Naive thymus-derived CD8-positive, alpha-beta T cell (primary cell): ENCODE data around the gene STAT2. TPM values are rescaled to one million over a fixed set of nuclear protein-coding genes. Genes with fewer than 3 reads are reported as not detected.
A peak's percentile ranks its signal among the peaks of the same experiment; 100 is the strongest.
"Not testable (repeated sequence)": the region's sequence is repeated elsewhere in the genome, so short reads cannot be mapped to it uniquely, and the experiment has no call there.

Experiments used
- ATAC-seq, 2 donors: fragments of 150-1000 bp; cut with Tn5 transposase in 1 of 2; sonication (Bioruptor Pico), chemical (Tn5 transposase) in 1 of 2; 1 replicate in 1 of 2; 2 replicates in 1 of 2; pipeline ENCODE4 v1.10.0; 2021; ENCODE audit warnings: mild to moderate bottlenecking in 2 of 2, moderate library complexity in 2 of 2
- POLR2A ChIA-PET: fragments of 350-600 bp; sonication (Branson Sonifier 250); formaldehyde crosslinking; loops from one replicate; lab custom pipeline; 2021; ENCODE audit warnings: antibody characterized with exemption; lab: Charles Lee
- DNase-seq, 10 donors: peaks; one replicate each; pipeline versions ENCODE4 v3.0.0 to v3.0.0-alpha.2; 2020 to 2022
- H3K27ac Mint-ChIP-seq, 10 donors: one replicate each; pipeline ENCODE4 v1.8.0; 2020 to 2022; ENCODE audit warnings: mild to moderate bottlenecking in 10 of 10, mixed read lengths in 10 of 10, moderate library complexity in 4 of 10, inconsistent platforms in 1 of 10
- H3K27me3 Mint-ChIP-seq, 5 donors: one replicate each; pipeline ENCODE4 v1.8.0; 2021 to 2022; ENCODE audit warnings: mixed read lengths in 5 of 5
- H3K36me3 Mint-ChIP-seq, 3 donors: one replicate each; pipeline ENCODE4 v1.8.0; 2020 to 2022; ENCODE audit warnings: mixed read lengths in 3 of 3, mild to moderate bottlenecking in 2 of 3, inconsistent platforms in 1 of 3
- H3K4me1 Mint-ChIP-seq, 4 donors: one replicate each; pipeline ENCODE4 v1.8.0; 2021 to 2022; ENCODE audit warnings: mixed read lengths in 4 of 4
- H3K4me3 Mint-ChIP-seq, 10 donors: one replicate each; pipeline ENCODE4 v1.8.0; 2020 to 2022; ENCODE audit warnings: mild to moderate bottlenecking in 10 of 10, mixed read lengths in 10 of 10, moderate library complexity in 6 of 10, inconsistent platforms in 1 of 10
- H3K9me3 Mint-ChIP-seq, 9 donors: one replicate each; pipeline ENCODE4 v1.8.0; 2020 to 2022; ENCODE audit warnings: mixed read lengths in 9 of 9, mild to moderate bottlenecking in 3 of 9, inconsistent platforms in 1 of 9, moderate library complexity in 1 of 9
- polyA plus RNA-seq, 3 donors: library from polyadenylated mRNA; unstranded; fragments of 300-500 nt; fragmentation: Illumina TruSeq; gene quantifications; one replicate each; pipeline ENCODE4 v1.2.3, GENCODE V29; 2021
- total RNA-seq, 8 experiments: library from RNA in 2 of 8; stranded (reverse) in 2 of 8; gene quantifications; one replicate each; pipeline ENCODE4 v1.2.3 and lab custom pipeline; 2021 to 2026

Gene STAT2
- total RNA-seq (100 to 1,000 TPM; 161 to 165 TPM), polyA plus RNA-seq (10 to 100 TPM; 61.7 to 68.1 (median 64.5) TPM), total RNA-seq (lab: John Stamatoyannopoulos, UW) (84.4 to 233 (median 180) reads per million in 6 experiments)

DNA sequence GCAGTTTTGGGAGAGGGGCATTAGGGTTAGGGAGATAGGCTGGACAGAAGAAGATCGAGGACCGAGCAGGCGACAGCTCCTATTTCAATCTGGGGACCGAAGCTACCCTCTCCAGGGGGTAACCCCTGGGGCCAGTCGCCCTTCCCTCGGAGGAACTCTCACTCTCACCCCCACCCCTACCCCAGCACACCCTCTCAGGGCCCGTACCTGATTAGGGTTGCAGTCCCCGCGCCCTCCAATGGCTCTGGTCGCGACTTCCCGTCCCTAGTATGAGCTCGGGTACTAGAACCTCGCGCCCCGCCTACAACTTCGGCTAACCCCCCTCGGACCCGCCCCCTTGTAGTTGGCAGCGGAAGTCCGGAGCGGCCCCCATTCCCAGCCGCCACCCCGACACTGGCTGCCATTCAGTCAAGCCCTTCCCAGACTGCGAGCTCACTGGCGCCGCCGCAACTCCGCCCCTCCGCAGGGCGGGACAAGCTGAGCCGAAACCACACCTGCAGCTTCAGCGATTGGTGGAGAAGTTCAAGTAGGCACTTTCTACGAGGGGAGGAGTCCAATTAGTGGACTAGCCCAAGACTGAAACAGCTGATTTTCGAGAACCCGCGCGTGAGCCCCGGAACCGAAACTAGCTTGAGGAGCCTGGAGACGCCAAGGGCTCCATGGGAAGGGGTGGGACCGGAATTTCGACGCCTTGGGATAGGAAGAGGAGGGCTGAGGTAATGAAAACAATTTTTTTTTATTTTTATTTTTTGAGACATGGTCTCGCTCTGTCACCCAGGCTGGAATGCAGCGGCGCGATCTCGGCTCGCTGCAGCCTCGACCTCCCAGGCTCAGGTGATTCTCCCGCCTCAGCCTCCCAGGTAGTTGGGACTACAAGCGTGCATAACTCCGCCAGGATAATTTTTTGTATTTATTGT is at the start of gene STAT2:
TSS of gene STAT2 (minus strand) at position 257 of the 917 bp plus-strand sequence. CDS start 3,536 bp downstream, outside the sequence.
- peak; percentile 95 to 96 for ATAC-seq
- peak; percentile 95 to 100 (median 99) for DNase-seq
- H3K36me3 Mint-ChIP-seq = peaks cover 0 to 12% (median under 1%) of the 10 kb centered on the region in 3 donors
- peak within 1 kb of the TSS; percentile 93 to 99 (median 96) for H3K27ac Mint-ChIP-seq
- no peaks in the 10 kb centered on the region for H3K9me3 Mint-ChIP-seq
- peaks cover 8 to 38% (median 36%) of the 10 kb centered on the region in 4 donors for H3K4me1 Mint-ChIP-seq
- peaks cover 0 to 1% (median 0%) of the 10 kb centered on the region in 5 donors for H3K27me3 Mint-ChIP-seq
- peak within 1 kb of the TSS; percentile 93 to 99 (median 96) for H3K4me3 Mint-ChIP-seq
- POLR2A ChIA-PET = interaction anchor here (0.6 to 5.3 kb wide), 28 partner anchors 11 to 1863 kb away, joined by 3 to 182 read pairs (median 6); partner anchors contain the start of genes BAZ2A, CNPY2, ESYT1 and IL23A

DNA sequence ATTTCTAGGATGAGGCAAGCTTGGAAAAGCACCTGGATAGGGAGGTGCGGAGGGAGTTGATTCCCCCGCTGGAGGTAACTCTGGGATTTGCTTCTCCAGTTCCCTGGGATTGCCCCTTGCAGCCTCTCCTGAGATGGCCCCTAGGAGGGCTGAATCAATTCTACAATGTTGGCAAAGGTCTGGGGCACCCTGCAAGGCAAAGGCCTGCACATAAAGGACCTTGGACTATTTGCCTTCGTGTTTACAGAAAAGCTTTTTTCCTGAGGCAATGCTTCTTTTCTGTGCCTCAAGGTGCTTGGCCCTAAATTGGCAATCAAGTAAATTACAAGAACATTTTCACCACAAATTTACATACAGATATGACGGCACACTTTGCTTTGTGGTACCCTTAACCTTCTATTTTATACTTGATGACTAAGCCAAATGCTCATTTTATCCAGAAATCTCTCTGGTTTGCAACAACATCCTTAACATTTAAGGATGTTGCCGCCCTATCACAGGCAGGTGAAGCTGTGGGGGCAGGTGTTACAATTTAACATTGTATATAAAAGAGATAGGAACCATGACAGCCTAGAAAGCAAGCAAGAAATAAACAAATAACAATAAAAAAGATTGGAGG is 49.0 kb upstream of the STAT2 start:
- POLR2A ChIA-PET = no interaction called here
- no peak overlapping the region for H3K4me3 Mint-ChIP-seq
- no peak overlapping the region for H3K27ac Mint-ChIP-seq
- no peaks in the 10 kb centered on the region for H3K27me3 Mint-ChIP-seq
- no peaks in the 10 kb centered on the region for H3K36me3 Mint-ChIP-seq
- no peaks in the 10 kb centered on the region for H3K4me1 Mint-ChIP-seq
- ATAC-seq = no peak
- DNase-seq = no peak
- H3K9me3 Mint-ChIP-seq = no peaks in the 10 kb centered on the region

DNA sequence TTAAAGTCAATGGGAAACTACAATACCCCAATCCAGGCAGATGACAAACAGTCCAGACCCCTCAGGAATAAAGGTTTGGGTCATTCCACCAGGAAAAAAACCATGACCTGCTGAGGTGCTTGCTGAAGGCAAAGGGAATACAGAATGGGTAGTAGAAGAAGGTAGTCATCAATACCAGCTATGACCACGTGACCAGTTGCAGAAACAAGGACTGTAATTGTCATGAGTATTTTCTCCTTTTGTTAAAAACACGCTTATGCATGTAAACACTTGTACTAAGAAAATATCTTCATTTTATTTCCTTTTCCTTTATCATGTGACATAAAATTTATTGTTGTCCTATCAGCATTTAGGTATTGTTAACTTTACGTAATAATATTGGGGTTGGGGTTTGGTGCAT is 44.3 kb upstream of the STAT2 start:
- POLR2A ChIA-PET, H3K4me3 Mint-ChIP-seq, H3K27me3 Mint-ChIP-seq, H3K27ac Mint-ChIP-seq, H3K36me3 Mint-ChIP-seq, H3K4me1 Mint-ChIP-seq, ATAC-seq, DNase-seq: not testable (repeated sequence)
- H3K9me3 Mint-ChIP-seq = peaks cover 0 to 11% (median 7%) of the 10 kb centered on the region in 9 donors

DNA sequence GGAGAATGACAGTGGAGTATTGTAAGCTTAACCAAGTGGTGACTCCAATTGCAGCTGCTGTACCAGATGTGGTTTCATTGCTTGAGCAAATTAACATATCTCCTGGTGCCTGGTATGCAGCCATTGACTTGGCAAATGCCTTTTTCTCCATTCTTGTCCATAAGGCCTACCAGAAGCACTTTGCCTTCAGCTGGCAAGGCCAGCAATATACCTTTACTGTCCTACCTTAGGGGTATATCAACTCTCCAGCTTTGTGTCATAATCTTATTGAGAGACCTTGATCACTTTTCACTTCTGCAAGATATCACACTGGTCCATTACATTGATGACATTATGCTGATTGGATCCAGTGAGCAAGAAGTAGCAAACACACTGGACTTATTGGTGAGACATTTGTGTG is 41.7 kb upstream of the STAT2 start:
- H3K27ac Mint-ChIP-seq, ATAC-seq, H3K4me1 Mint-ChIP-seq, H3K27me3 Mint-ChIP-seq, DNase-seq, POLR2A ChIA-PET, H3K4me3 Mint-ChIP-seq: not testable (repeated sequence)
- H3K36me3 Mint-ChIP-seq = peaks cover 0 to 15% (median 6%) of the 10 kb centered on the region in 3 donors
- peaks cover 5 to 23% (median 13%) of the 10 kb centered on the region in 9 donors for H3K9me3 Mint-ChIP-seq

DNA sequence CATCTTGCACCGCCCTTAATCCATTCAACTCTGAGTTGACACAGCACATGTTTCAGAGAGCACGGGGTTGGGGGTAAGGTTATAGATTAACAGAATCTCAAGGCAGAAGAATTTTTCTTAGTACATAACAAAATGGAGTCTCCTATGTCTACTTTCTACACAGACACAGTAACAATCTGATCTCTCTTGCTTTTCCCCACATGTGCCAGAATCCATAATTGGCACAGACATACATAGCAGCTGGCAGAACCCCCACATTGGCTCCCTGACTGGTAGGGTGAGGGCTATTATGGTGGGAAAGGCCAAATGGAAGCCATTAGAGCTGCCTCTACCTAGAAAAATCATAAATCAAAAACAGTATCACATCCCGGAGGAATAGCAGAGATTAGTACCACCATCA is 41.2 kb upstream of the STAT2 start:
- H3K4me3 Mint-ChIP-seq = not testable (repeated sequence)

DNA sequence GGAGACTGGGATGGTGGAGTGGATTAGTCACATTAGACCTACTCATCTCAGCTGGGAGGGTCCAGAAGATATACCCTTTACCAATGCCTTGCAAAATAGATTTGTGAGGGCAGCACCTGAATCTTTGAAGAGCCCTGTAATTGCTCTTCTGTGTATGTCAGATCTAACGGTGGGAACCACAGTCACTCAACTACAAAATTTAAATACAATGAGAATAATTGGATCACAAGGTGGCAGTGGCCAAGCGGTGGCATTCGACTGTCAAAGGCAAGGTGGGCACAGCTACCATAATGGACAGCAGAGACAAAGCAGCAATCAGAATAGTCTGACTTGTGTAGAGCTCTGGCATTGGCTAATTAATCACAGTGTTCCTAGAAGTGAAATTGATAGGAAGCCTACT is 39.6 kb upstream of the STAT2 start:
- H3K27me3 Mint-ChIP-seq, H3K27ac Mint-ChIP-seq, DNase-seq, H3K4me3 Mint-ChIP-seq, POLR2A ChIA-PET, ATAC-seq, H3K4me1 Mint-ChIP-seq: not testable (repeated sequence)
- Mint-ChIP-seq H3K9me3 (peaks cover 5 to 23% (median 13%) of the 10 kb centered on the region in 9 donors), H3K36me3 (peaks cover 0 to 15% (median 6%) of the 10 kb centered on the region in 3 donors)

More for the DNA sequence above, 41.2 kb upstream of the STAT2 start:
- H3K27me3 Mint-ChIP-seq, POLR2A ChIA-PET, ATAC-seq, H3K4me1 Mint-ChIP-seq, H3K27ac Mint-ChIP-seq, DNase-seq: not testable (repeated sequence)
- Mint-ChIP-seq H3K9me3 (peaks cover 5 to 23% (median 13%) of the 10 kb centered on the region in 9 donors), H3K36me3 (peaks cover 0 to 15% (median 6%) of the 10 kb centered on the region in 3 donors)

DNA sequence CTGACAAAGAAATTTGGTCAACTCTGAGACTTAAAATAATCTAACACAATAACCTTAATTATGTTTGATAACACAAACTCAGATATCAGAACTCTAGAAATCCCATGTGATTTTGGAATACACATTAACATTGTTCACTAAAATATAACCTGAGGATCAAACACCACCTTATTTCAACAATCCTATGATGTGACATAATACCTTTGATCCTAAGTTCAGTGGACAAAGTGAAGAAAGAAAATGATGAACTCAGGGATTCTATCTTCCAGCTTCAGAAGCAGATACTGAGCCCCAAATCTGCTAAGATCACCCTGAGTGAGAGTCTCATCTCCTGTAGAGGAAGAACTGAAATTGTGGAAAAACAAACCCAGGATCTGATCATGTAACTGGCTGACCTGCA is 38.4 kb upstream of the STAT2 start:
- no peaks in the 10 kb centered on the region for H3K27me3 Mint-ChIP-seq
- peaks cover 5 to 23% (median 13%) of the 10 kb centered on the region in 9 donors for H3K9me3 Mint-ChIP-seq
- no peak for DNase-seq
- H3K4me1 Mint-ChIP-seq = no peaks in the 10 kb centered on the region
- no peak overlapping the region for H3K4me3 Mint-ChIP-seq
- no peak overlapping the region for H3K27ac Mint-ChIP-seq
- ATAC-seq = no peak
- POLR2A ChIA-PET = interaction anchor here (1.0 kb wide), 1 partner anchor 25 kb away, joined by 3 read pairs; no protein-coding TSS in a partner anchor
- peaks cover 0 to 15% (median 6%) of the 10 kb centered on the region in 3 donors for H3K36me3 Mint-ChIP-seq

DNA sequence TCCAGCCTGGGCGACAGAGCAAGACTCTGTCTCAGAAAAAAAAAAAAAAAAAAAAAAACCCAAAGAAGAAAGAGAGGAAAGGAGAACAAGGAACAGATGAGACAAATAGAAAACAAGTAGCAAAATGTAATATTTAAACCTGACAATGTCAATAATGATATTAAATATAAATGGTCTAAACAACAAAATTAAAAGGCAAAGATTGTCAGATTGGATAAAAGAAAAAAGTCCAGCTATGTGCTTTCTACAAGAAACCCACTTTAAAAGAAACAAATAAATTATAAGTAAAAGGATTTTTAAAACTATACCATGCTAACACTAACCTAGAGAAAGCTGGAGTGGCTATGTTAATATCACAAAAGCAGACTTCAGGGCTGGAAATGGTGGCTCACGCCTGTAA is 32.4 kb upstream of the STAT2 start:
- no peak for ATAC-seq

DNA sequence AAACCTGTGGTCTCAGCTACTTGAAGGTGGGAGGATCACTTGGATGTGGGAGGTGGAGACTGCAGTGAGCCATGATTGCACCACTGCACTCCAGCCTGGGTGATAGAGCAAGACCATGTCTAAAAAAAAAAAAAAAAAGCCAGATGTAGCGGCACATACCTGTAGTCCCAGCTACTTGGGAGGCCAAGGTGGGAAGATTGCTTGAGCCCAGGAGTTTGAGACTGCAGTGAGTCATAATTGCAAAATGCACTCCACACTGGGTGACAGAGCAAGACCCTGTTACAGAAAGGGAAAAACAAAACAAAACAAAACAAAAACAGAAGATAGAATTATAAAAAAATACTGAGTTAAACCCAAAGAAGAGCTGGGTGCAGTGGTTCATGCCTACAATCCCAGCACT is 31.8 kb upstream of the STAT2 start:
- DNase-seq (no peak), ATAC-seq (no peak)
- POLR2A ChIA-PET = interaction anchor here (0.7 kb wide), 1 partner anchor 590 kb away, joined by 5 read pairs; no protein-coding TSS in a partner anchor
- H3K4me1 Mint-ChIP-seq = no peaks in the 10 kb centered on the region
- peaks cover 0 to 1% (median 0%) of the 10 kb centered on the region in 9 donors for H3K9me3 Mint-ChIP-seq
- no peak overlapping the region for H3K4me3 Mint-ChIP-seq
- no peaks in the 10 kb centered on the region for H3K36me3 Mint-ChIP-seq
- no peaks in the 10 kb centered on the region for H3K27me3 Mint-ChIP-seq
- H3K27ac Mint-ChIP-seq = no peak overlapping the region

More for the DNA sequence above, 32.4 kb upstream of the STAT2 start:
- peaks cover 0 to 1% (median 0%) of the 10 kb centered on the region in 9 donors for H3K9me3 Mint-ChIP-seq
- H3K27ac Mint-ChIP-seq = no peak overlapping the region
- no peak for DNase-seq
- H3K27me3 Mint-ChIP-seq = no peaks in the 10 kb centered on the region
- no peak overlapping the region for H3K4me3 Mint-ChIP-seq
- POLR2A ChIA-PET = interaction anchor here (0.7 kb wide), 1 partner anchor 590 kb away, joined by 5 read pairs; no protein-coding TSS in a partner anchor
- no peaks in the 10 kb centered on the region for H3K36me3 Mint-ChIP-seq
- H3K4me1 Mint-ChIP-seq = no peaks in the 10 kb centered on the region

DNA sequence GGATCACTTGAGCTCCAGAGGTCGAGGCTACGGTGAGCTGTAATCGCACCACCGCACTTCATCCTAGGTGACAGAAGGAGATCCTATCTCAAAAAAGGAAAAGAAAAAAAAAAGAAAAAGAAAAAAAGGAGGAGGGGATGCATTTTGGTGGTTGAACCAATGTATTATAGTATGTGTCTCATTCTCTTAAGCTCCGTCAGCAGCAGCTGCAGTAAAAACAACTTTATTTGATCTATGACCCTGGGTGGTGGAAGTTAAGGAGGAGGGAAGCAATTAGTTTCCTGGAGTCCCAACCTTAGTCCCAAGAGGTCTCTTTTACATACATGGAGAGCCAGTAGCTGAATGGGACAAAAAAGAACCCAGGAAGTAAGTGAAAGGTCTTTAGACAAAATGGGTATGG is 29.5 kb upstream of the STAT2 start:
- DNase-seq = no peak
- Mint-ChIP-seq H3K9me3 (peaks cover 0 to 1% (median 0%) of the 10 kb centered on the region in 9 donors), H3K4me3 (no peak overlapping the region), H3K27me3 (no peaks in the 10 kb centered on the region), H3K36me3 (no peaks in the 10 kb centered on the region), H3K4me1 (no peaks in the 10 kb centered on the region), H3K27ac (peak overlapping the region in 1 of 10 donors; percentile 59)
- ATAC-seq = no peak
- POLR2A ChIA-PET = interaction anchor here (0.7 kb wide), 1 partner anchor 544 kb away, joined by 3 read pairs; no protein-coding TSS in a partner anchor

DNA sequence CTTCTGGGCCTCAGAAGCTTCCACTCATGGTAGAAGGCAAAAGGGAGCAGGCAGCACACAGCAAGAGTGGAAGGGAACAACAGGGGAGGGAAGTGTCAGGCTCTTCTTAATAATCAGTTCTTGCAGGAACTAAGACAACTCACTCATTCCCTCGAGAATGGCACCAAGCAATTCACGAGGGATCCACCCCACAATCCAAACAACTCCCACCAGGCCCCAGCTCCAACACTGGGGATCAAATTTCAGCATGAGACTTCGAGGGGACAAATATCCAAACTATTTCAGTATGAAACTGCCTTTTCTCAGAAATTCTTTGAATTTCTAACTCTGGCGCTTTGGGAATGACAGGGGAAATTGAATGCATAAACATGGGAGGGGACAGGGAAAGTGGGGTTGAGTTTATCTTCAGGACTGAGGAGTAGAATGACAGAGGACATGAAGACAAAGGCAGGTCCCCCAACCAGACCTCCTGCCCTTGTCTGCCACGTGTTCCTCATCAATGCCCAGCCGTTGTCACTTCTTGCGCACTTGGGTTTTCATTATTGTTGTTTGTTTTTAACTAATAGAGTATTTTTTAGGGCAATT is 27.3 kb upstream of the STAT2 start:
- POLR2A ChIA-PET = no interaction called here
- Mint-ChIP-seq H3K9me3 (peaks cover 0 to 1% (median 0%) of the 10 kb centered on the region in 9 donors), H3K4me1 (no peaks in the 10 kb centered on the region), H3K27me3 (no peaks in the 10 kb centered on the region), H3K36me3 (no peaks in the 10 kb centered on the region), H3K4me3 (no peak overlapping the region), H3K27ac (peak overlapping the region in 1 of 10 donors; percentile 1)
- ATAC-seq = no peak
- DNase-seq = no peak

DNA sequence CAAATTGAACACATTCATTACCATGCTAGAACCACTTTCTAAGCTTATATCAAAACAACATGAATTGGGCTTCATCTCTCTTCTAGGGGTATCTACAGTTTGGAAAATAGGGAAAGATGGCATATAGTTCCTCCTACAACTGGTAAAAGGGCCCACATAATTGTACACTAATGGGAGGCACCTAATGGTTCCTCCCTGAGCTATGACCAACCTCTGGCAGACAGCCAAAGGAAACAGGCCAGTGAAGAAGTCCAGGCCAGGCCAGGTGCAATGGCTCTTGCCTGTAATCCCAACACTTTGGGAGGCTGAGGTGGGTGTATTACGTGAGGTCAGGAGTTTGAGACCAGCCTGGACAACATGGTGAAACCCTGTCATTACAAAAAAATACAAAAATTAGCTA is 26.0 kb upstream of the STAT2 start:
- Mint-ChIP-seq H3K4me1 (no peaks in the 10 kb centered on the region), H3K9me3 (no peaks in the 10 kb centered on the region), H3K27me3 (no peaks in the 10 kb centered on the region), H3K36me3 (no peaks in the 10 kb centered on the region), H3K27ac (no peak overlapping the region), H3K4me3 (no peak overlapping the region)
- POLR2A ChIA-PET = no interaction called here
- no peak for DNase-seq
- ATAC-seq = no peak
